ENCODE results near the gene ACSL3.
"Not testable (repeated sequence)": the region's sequence is repeated elsewhere in the genome, so short reads cannot be mapped to it uniquely, and the experiment has no call there.

Gene ACSL3

GRCh38 chr2:222915092-222915957, 54.5 kb downstream of the ACSL3 start:
- no peak for DNase-seq

DNA sequence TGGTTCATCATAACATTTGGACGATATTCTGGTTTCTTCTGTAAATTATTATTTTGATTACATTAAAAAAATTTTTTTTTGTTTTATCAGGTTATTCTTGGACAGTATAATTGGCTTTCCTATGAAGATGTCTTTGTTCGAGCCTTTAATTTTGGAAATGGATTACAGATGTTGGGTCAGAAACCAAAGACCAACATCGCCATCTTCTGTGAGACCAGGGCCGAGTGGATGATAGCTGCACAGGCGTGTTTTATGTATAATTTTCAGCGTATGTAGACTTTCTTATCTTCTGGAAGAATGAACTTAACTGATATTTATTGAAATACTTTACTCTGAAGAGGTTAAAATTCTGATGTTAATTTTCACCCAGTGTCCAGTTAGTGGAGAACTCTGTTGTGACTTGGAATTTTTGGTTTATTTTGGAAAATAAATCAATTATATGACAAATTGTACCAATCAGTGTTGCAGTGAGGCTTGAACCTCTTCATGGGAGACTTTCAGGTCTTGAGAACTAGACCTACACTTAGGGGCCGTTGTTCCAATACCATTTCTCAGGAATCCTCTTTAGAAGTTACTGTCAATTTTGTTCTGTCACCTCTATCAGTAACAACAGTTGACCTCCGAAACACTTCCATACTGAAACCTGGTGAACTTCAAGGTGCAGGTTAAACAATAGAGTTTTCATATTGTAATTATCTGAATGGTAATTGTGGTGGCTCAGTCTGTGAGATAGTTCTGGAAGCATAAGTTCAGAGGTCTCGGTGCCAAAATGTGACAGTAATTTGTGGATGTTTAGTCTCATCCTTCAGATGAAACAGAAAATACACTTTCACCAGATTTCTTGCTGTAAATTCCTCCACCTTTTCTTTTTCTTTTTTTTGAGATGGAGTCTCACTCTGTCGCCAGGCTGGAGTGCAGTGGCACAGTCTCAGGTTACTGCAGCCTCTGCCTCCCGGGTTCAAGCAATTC, 55.7 kb downstream of the ACSL3 start:
- no peak for DNase-seq

GRCh38 chr2:222917212-222917611, 56.4 kb downstream of the ACSL3 start:
- DNase-seq = not testable (repeated sequence)

GRCh38 chr2:222919841-222920526, 59.1 kb downstream of the ACSL3 start:
- no peak for DNase-seq

DNA sequence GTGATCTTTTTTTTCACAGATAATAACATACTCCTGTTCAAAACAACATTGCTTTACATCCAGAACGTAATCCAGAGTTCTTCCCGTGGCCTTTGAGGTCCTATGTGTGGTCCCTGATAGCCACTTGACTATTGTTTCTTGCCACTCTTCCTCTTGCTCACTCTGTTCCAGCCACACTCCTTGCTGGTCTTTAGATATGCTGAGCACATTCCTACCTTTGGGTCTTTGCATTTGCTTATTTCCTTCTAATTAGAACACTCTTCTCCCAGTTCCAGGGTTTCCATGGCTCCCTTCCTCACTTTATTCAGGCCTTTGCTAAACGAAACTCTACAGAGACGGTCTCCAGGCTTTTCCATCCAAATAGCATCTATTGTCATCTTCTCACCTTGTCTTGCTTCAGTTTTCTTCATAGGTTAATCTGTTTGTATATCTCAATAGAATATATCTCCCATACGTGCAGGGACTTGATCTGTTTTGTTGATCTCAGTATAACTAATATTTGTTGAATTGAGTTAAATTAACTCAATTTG, 59.9 kb downstream of the ACSL3 start:
- no peak for DNase-seq

GRCh38 chr2:222922019-222922800, 61.4 kb downstream of the ACSL3 start:
- no peak for DNase-seq

- no peak for DNase-seq
These were observed 66.1 kb downstream of the ACSL3 start for GRCh38 chr2:222926915-222927314.

DNA sequence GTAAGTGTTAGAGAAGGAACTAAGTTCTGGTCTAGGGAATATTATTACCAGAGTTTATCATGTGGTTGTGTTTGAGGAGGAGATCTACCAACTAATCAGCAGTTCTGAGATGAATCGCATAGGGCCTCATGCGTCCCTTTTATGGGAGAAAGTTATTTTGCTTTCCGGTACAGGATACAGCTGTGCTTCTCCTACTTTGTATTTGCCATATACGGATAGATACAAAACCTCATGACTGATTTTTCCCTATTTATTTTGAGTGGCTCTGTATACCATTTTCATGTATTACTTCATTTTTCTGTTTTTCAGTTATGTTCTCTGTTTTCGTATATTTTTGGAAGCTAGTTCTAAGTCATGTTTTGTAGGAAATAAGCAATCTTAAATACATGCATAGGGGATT, 66.8 kb downstream of the ACSL3 start:
- no peak for DNase-seq

- no peak for DNase-seq
These were observed 67.5 kb downstream of the ACSL3 start for GRCh38 chr2:222928335-222928734.

- no peak for DNase-seq
These were observed 70.0 kb downstream of the ACSL3 start for GRCh38 chr2:222930862-222931261.

DNA sequence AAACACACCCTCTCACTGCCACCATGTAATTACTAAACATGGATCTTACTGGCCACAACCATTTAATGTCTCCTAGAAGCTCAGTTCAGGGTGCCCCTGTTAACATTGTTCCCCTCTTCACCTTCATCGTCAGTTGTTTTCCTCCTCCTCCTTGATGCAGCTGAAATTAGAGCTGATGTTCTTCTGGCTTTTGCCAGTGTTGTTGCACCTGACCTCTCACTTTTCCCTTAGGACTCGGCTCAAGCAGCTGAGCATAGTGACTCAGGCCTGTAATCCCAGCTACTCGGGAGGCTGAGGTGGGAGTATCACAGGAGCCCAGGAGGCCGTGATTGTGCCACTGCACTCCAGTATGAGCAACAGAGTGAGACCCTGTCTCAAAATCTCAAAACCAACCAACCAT, 70.8 kb downstream of the ACSL3 start:
- no peak for DNase-seq

DNA sequence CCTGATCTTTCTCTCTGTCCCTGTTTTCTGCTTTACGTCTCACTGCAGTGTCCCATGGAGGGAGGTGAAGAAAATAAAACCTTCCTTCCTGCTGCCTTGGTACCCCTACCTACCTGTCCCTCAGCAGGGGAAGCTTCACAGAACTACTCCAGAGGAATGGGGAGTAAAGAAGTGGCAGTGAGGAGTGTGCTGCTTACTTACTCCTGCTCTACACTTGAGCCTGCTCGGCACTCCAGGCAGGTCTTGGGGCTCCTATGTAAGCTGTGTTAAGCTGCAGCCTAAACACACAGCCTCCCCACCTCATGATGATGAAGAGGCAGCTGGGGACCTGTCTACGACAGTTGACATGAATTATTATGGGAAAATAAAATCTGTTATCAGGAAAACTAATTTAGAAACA, 72.6 kb downstream of the ACSL3 start:
- DNase-seq = no peak

- no peak for DNase-seq
These were observed 75.0 kb downstream of the ACSL3 start for GRCh38 chr2:222935688-222936298.

- DNase-seq = no peak
These were observed 75.9 kb downstream of the ACSL3 start for GRCh38 chr2:222936705-222937104.

- no peak for DNase-seq
These were observed 77.5 kb downstream of the ACSL3 start for GRCh38 chr2:222938327-222938726.

DNA sequence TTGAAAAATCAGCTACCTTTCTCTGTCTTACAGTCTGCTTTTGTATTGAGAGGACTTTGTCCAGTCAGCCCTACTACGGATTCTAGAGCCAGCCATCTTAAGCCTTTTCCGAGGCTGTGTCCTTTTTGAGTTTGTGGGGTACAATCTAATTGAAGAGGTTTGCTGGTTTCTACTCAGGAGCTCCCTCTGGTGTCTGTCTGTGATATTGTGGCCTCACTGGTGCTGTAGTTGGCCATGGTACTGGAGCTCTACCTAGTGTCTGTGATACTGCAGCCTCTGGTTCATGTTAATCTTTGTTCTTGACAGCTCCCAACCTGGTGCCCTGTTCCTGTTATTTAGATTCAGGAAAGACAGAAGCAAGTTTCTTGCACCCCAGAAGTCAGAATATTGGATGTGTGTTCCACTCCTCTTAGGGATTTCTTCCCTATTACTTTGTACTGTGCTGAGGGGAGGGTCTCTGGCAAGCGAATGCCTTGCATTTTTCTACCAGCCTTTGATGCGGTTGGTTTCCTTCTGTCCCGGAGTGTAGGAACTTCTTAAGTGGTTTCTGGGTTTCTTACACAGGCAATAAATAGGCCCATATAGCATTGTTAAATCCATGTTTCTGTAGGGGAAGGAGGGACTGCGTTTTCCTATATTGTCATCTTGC, 78.5 kb downstream of the ACSL3 start:
- peak; percentile 30 for DNase-seq

- DNase-seq = no peak
These were observed 79.1 kb downstream of the ACSL3 start for GRCh38 chr2:222939979-222940378.

GRCh38 chr2:222941510-222942032, 80.7 kb downstream of the ACSL3 start:
- DNase-seq = no peak

- DNase-seq = no peak
These were observed 81.7 kb downstream of the ACSL3 start for GRCh38 chr2:222942561-222942960.

GRCh38 chr2:222942977-222943376, 82.1 kb downstream of the ACSL3 start:
- DNase-seq = no peak

GRCh38 chr2:222943820-222944219, 83.0 kb downstream of the ACSL3 start:
- DNase-seq = no peak
